HG03039 (cell line): ENCODE results near the gene DGCR2.
"Not testable (repeated sequence)": the region's sequence is repeated elsewhere in the genome, so short reads cannot be mapped to it uniquely, and the experiment has no call there.

Experiments used
- ATAC-seq: cut with Tn5 transposase; IDR thresholded peaks from one replicate; pipeline ENCODE4 v1.9.1; 2021; ENCODE audit warnings: mild to moderate bottlenecking, moderate library complexity; ENCODE audit not compliant: unreplicated experiment

The DGCR2 gene

DNA sequence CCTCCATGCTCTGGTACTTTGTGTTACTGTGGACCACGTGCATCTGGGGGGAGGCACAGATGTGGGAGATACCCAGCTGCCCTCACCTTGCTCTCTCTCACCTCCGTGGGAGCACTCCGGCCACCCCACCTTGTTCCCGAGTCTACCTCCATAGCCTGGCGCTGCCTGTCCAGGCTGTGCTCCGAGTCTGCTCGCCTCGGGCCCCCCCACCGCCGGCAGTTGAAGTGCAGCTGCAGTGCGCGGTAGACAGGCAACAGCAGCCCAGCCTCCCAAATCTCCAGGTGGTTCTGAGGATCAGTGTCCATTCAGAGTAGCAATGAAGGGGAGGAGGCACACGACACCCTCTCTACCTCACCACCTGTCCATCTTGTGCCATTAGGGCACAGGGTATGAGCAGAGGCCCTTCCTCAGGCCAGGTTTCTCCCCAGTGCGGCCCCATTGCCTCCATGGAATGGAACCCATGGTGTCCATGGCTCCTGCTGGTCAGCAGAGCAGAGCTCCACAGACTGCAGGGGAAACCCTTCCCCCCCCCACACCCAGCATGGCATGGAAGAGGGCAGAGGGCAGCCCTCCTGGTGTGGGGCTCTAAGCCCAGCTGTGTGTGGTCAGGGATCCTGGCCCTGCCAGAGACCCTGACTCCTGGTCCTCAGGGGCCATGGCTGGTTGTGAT, 89.2 kb downstream of the DGCR2 start:
- ATAC-seq = not testable (repeated sequence)

DNA sequence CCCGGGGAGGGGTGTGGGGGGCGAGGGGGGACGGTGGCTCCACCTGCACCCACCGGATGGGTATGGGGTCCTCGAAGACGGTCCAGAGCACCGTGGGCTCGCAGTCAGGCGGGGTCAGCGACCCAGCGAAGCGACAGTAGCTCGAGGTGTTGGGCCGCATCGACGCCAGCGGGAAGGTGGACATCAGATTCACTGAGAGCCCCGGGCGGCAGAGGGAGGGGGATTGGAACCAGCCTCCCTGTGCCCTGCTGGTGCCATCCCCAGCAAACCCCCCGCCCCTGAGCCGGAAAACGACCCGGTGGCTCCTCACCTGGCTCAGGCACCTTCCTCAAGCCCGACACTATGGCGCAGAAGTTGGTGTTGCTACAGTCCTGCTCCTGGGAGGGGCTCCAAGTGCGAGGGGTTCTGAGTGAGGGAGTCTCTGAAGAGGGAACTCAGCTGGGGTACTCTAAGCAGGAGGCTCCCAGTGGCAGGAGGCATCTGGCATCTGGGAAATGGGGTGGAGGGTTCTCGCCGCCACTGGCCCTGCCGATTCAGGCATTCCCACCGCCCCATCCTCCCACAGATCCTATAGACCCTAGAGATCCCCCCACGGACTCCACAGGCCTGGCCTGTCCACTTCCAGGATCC, 89.9 kb downstream of the DGCR2 start:
- ATAC-seq = not testable (repeated sequence)

DNA sequence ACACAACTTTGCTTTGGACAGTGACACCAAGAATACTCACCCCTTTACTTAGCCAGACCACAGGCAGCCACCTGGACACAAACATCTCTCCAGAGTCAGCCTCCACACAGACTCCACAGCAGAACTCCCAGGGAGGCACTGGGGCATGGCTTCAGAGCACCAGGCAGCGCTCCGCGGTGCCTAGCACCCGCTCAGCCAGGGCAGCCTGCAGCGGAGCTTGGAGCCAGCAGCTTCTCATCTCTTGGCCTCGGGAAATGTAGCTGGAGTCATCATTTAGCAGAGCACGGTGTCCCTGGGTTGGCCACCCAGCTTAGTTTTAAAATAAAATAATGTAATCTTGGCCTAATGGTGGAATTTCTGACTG, 91.3 kb downstream of the DGCR2 start:
- ATAC-seq = not testable (repeated sequence)

DNA sequence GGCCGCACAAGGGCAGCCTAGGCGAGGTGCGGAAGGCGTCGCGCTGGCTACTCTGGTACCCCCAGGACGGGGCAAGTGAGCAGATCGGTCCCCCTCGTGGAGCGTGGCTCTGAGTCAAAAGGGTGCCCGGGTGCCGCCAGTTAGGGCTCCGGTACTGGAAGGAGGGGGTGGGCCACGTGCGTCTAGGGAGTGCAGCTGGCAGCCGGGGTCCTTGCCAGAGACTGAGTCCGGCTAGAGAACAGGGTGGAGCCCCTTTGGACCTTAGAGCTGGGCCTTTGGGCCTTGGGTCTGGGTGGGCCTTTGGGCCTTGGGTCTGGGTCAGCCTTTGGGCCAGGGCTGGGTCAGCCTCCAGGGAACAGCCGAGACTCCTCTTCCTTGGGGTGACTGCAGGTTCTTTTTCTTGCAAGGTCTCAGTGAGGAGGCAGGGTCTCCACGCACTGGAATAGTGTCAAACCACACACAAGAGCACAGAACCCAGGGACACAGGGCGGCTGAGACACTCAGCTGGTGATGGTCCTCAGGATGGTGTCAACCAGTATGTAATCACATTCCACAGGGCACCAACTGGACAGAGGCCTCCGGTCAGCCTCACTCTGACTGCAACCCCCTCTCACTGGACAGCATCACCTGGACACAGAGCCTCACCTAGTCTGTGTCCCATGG, 91.9 kb downstream of the DGCR2 start:
- ATAC-seq = not testable (repeated sequence)

DNA sequence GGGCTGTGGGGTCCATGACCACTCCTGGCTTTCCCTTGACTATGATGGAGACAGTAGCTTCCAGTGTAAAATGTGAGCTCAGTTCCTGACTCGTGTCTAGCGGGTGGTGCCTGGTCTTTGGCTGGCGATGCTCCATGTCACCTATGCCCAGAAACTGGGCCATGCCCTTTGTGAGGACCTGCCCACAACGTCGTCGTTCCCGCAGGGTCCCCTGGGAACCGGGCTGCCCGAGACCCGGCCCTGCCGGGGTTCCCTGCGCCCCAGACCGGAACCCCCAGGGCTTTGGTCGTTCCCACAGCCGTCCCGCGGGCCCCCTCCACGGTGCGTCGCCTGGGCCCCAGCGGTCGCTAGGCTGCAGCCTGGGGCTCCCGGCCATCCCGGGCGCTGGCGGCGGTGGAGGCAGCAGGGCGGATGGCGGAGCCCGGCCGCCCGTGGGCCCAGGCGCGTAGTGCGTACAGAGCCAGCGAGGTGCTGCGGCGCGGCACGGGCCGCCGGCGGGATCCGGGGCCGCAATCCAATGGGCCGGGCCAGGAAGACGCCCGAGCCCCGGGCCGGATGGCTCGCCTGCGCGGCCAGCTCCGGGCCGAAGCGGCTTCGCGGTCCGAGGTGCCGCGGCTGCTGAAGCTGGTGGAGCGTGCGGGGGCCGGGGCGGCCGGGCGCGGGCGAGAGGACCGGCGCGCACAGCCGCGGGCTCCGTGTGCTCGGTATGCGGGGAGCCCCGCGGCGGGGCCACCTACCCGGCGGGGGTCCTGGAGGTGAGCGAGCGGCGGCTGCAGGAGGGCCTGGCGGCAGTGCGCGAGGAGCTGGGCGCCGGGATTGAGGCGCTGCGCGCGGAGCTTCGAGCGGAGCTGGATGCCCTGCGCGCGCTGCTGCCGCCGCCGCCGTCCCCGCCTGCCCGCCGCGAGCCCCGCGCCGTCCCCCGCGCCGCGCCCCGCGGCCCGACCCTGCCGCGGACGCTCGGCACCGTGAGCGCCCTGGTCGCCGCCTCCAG, 92.8 kb downstream of the DGCR2 start:
- ATAC-seq = not testable (repeated sequence)

DNA sequence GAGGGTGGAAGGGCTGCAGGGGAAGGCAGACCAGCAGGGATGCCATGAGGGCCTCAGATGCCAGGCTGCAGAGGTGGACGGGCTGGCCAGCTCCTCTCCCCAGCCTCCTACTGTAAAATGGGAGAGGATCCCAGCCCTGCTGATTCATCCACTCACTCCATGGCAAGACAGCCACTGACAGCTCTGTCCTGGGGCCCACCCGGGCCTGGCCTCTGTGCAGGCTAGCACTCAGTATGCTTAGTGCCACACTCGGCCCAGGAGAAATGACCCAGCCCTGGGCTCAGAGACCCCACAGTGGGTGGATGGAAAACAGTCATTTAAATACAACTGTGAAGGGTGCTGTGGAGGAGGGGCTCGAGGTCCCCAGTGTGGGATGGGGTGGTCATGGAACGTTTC, 94.2 kb downstream of the DGCR2 start:
- not testable (repeated sequence) for ATAC-seq

DNA sequence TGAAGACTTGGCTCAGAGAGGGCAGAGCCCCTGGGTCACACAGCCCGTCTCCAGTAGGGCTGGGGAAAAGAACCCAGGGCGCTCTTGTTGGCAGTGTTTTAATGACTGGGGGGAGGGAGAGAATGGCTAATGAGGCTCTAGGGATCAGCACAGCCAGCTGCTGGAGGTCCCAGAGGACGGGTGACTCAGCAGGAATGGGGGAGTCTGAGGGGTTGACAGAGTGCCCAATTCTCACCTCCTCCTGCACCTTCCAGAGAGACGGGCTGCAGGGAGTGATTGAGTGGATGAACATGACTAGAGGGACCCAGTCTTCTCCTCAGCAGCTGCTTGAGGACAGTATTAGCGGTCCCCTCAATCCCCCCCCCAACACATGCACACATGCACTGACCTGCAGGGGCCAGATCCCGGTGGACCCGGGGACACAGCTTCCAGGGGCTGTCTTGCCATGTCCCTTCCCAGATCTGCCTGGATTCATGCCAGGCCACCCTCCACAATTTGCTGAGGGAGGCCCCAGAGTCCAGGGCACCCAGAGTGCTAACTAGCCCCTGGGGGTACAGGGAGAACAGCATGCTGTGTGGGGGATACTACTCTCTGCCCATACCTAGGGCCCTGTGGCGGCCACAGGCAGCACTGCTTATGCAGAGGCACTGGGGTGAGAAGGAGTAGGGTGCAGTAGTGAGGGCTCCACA, 94.7 kb downstream of the DGCR2 start:
- ATAC-seq = not testable (repeated sequence)

DNA sequence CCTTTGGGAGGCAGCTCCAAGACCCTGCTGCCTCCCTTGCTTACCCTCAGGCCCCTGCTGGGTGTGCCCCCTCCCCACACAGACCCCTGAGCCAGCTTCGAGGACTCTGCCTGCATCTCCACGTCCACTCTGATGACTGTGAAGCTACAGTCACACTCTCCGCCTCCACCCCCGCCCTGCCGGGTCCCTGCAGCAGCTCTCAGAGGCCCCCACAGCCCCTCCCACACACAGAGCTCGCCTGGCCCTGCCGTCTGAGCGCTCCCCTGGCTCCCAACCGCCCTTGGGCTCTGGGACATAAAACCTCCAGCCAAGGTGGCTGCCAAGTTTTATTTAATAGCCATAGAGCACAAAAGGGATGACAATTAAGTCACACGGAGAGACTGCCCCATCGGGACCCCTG, 96.1 kb downstream of the DGCR2 start:
- ATAC-seq = not testable (repeated sequence)

DNA sequence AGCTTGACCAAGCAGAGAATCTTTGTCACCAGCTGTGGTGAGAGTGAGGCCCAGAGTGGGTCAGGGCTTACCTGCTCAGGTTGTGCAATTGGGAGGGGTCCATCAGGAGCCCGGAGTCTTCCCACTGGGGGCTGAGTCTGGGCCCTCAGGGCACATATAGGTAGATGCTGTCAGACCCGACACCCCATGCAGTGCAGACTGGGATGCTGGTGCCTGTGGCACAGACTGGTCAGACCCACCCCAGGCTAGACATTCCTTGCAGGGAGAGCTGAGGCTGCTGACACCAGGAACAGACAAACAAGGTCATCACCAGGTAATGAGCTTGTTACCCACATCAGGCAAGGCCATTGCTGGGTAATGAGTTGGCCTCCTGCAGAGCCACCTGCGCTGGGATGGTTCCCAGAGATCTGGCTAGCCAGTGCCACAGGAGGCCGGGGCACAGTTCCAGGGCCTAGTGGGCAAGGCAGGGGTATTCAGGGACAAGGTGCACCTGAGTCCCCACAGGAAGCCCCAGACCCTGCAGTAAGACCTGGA, 97.2 kb downstream of the DGCR2 start:
- not testable (repeated sequence) for ATAC-seq

DNA sequence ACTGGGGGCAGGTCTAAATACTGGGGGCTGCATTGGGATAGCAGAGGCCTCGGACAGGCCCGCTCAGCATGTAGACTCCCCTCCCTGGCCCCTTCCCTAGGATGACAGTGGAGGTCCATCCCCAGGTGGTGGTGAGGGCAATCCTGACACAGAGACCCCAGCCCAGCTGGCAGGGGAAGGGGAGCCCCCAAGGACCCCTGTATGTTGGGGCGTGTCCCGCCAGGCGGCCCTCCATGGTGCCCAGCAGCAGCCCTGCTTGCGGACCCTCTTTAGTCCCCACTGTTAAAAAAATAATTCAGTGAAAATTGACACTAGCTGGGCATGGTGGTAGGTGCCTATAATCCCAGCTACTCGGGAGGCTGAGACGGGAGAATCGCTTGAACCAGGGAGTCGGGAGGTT, 98.3 kb downstream of the DGCR2 start:
- not testable (repeated sequence) for ATAC-seq

DNA sequence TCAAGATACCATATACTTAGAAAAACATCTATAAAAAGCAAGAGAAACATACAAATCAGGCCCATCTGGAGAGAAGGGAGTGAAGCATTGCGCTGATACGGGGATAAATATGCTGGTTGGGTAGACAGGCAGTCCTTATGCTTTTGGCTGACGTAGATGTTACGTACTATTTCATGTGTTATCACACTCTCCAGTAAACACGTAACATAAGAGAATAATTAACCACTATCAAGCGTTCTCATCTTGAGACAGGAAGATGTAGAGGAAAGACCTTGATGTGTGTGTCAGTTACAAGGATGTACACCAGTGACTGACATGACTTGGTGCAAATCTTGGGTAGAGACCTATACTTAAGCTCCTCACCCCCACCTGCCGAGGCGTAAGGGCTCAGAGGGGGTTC, 99.5 kb downstream of the DGCR2 start:
- ATAC-seq = no peak

DNA sequence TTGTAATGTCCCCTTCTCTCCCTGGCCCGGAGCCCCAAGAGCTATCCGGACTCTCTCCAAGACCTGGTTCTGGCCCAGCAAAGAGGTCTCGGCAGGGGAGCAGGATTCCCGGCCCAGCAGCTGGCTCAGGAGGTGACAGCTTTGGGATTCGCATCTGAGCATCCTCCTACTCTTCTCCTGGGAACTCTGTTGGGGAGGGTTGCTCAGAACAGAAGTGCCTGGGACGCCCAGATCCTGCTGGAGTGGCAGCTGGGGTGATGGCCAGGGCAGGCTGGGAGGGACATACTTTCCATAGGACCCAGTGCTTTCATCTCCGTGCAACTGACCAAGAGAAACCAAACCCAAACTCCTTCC, 102.6 kb downstream of the DGCR2 start:
- no peak for ATAC-seq

DNA sequence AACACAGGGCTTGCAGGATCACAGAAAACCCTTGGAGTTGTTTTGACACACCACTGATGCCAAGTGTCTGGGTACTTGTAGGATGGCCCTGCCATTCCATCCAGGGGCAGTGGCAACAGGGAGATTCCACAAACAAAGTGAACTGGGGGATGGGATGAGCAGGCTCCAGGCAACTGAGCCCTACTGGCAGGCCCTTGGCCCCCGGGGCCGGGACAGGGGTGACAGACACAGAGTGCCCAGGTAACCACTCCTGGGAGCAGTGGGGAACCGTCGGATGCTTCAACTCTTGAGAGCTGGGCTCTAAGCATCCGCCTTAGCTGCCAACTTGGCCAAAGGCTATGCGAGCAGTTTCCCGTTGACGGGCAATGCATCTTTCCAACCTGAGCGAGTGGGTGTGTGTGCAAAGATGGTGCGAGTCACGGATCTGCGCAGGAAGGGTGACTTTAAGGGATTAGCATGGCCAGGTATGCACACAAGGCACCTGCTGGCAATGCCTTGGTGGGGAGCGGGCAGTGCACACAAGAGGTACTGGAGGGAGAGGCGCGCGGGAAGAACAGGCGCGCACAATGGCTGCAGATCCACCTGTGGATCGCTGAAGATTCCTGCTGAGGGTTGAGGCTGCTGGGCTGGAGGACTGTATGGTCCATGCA, 103.1 kb downstream of the DGCR2 start:
- no peak for ATAC-seq

DNA sequence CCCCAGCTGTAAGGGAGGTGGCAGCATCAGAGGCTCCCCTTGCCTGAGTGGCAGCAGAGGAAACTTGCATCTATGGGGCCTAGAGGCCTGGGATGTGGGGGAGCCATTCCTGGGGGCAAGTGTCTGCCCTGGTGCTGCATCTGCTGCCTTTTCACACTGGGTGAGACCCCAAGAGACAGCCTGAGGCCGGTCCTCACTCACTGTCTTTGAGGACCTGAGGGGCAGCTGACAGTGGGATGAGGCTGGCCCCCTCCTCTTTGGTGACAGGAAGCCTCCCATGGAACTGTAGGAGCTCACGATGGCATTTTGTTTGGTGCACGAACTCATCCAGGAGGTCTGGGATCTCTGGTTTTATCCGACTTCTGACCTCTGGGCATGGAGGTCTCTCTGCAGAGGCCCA, 104.0 kb downstream of the DGCR2 start:
- ATAC-seq = no peak

DNA sequence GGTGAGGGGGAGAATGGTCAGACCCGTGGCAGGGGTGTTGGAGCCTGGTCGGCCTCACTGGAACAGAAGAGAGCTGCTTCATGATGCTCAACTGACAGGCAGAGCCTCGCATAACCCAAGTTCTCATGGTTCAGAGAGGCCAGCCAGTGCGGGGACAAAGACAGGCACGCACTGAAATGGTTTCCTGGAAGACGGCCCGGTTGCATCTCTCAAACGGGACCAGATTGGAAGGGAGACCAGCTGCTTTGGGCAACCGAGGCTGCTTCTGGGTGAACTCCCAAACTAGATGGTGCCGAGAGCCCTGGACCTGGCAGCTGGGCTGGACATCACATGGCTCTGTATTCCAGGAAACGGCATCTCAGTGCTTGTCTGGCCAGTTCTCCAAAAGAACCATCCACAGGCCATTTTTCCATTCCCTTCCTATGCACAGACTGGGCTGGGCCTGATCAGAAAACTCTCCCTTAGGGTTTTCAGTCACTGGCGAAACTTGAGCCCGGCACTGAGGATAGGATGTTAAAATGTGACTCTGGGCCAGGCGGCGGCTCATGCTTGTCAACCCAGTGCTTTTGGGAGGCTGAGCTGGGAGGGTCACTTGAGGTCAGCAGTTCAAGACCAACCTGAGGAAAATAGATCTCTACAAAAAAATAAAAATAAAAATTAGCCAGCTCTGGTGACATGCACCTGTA, 106.0 kb downstream of the DGCR2 start:
- ATAC-seq = no peak

DNA sequence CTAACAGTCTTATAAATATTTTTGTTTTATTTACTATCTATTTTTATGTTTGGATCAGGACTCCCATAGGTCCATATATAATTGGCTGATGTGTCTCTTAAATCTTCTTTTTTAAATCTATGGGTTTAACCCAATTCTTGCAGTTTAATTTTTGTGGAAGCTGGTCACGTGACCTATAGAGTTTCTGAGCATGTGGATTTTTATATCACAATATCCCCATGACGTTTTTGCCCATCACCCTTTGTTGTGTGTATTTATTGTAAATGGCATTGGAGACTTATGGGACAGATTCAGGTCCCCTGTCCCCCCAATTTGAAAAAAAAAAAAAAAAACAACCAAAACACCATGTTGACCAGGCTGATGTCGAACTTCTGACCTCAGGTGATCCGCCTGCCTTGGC, 107.3 kb downstream of the DGCR2 start:
- ATAC-seq = no peak

DNA sequence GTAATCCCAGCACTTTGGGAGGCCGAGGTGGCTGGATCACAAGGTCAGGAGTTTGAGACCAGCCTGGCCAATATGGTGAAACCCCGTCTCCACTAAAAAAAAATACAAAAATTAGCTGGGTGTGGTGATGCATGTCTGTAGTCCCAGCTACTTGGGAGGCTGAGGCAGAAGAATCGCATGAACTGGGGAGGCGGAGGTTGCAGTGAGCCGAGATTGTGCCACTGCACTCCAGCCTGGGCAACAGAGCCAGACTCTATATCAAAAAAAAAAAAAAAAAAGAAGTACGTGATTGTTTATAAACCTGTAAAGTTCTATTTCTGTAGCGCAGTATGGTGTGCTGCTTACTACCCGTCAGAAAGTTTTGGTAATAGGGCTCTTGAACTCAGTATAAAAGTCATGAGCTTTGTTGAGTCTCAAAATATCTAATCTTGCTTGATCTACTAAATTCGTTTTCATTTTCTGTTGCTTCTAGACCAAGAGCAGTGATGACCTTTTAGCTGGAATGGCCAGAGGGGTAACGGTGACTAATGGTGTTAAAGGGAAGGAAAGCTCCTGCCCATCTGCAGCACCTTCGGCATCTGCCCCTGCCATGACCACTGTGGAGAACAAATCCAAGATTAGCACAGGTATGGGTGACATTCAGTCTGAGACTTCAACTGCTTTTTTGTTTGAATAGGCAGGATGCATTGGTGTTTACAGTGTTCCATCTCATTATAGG, 108.2 kb downstream of the DGCR2 start:
- not testable (repeated sequence) for ATAC-seq

DNA sequence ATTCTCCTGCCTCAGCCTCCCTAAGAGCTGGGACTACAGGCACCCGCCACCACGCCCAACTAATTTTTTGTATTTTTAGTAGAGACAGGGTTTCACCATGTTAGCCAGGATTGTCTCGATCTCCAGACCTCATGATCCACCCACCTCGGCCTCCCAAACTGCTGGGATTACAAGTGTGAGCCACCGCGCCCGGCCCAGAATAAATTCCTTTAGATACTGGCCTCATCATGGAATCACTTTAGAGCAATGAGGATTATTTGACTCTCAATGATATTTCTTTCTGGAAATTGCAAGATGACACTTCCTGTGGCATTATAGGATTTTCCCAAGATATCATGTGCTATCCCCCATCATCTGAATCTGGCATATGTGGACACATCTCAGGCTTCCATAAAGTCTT, 108.8 kb downstream of the DGCR2 start:
- ATAC-seq = not testable (repeated sequence)
